GM12878 (cell line): Measurements from ENCODE around the gene FLAD1. TPM values are rescaled to one million over a fixed set of nuclear protein-coding genes. Genes with fewer than 3 reads are reported as not detected.

Source experiments
- CBFB ChIP-seq: IDR thresholded peaks from 2 replicates; pipeline ENCODE4 v1.6.1; 2016; ENCODE audit warnings: antibody characterized with exemption, low read depth
- CHD2 ChIP-seq: IDR thresholded peaks from 2 replicates; pipeline ENCODE4 v1.6.1; 2011; ENCODE audit warnings: low read depth, low read length, improper control_type of control experiment, borderline replicate concordance
- CREB1 ChIP-seq: IDR thresholded peaks from 2 replicates; pipeline ENCODE4 v1.6.1; 2012; ENCODE audit warnings: low read depth, mild to moderate bottlenecking, inconsistent platforms
- DPF2 ChIP-seq: fragments of 450-650 bp; IDR thresholded peaks from 2 replicates; pipeline ENCODE4 v1.6.1; 2017; ENCODE audit warnings: mild to moderate bottlenecking
- EZH2 ChIP-seq: IDR thresholded peaks from 2 replicates; pipeline ENCODE4 v1.6.1; 2012; ENCODE audit warnings: low read depth, mild to moderate bottlenecking, control low read depth, inconsistent platforms, low read length, borderline replicate concordance; ENCODE audit not compliant: control insufficient read depth
- HDAC2 ChIP-seq: fragments of 200-600 bp; sonication (generic); IDR thresholded peaks from 2 replicates; pipeline ENCODE4 v1.6.1; 2017
- IKZF1 ChIP-seq: fragments of 450-650 bp; conservative IDR thresholded peaks from 2 replicates; pipeline ENCODE4 v1.6.1; 2017; ENCODE audit warnings: antibody characterized with exemption, mild to moderate bottlenecking
- KDM1A ChIP-seq: fragments of 200-600 bp; sonication (generic); IDR thresholded peaks from 2 replicates; pipeline ENCODE4 v1.6.1; 2016; ENCODE audit warnings: borderline replicate concordance
- LARP7 ChIP-seq: fragments of 450-650 bp; IDR thresholded peaks from 2 replicates; pipeline ENCODE4 v1.6.1; 2017; ENCODE audit warnings: mild to moderate bottlenecking
- MAX ChIP-seq: IDR thresholded peaks from 2 replicates; pipeline ENCODE4 v1.6.1; 2012; ENCODE audit warnings: low read depth, low read length, improper control_type of control experiment
- MTA3 ChIP-seq: IDR thresholded peaks from 2 replicates; pipeline ENCODE4 v1.6.1; 2012; ENCODE audit warnings: low read length, inconsistent platforms, borderline replicate concordance
- NFIC ChIP-seq: IDR thresholded peaks from 2 replicates; pipeline ENCODE4 v1.6.1; 2012; ENCODE audit warnings: low read depth, mild to moderate bottlenecking, inconsistent platforms, low read length, moderate library complexity
- NFYB ChIP-seq: IDR thresholded peaks from 2 replicates; pipeline ENCODE4 v1.6.1; 2011; ENCODE audit warnings: low read depth, mild to moderate bottlenecking, low read length, improper control_type of control experiment, moderate library complexity; ENCODE audit not compliant: insufficient read depth
- PRDM15 ChIP-seq: fragments of 450-650 bp; formaldehyde crosslinking; IDR thresholded peaks from 2 replicates; pipeline ENCODE4 v1.4.0; 2020; ENCODE audit warnings: mild to moderate bottlenecking, moderate library complexity
- RAD21 ChIP-seq: IDR thresholded peaks from 2 replicates; pipeline ENCODE4 v1.6.1; 2011; ENCODE audit warnings: mild to moderate bottlenecking, low read depth, low read length, moderate library complexity; ENCODE audit not compliant: insufficient read depth
- RB1 ChIP-seq: fragments of 450-650 bp; formaldehyde crosslinking; IDR thresholded peaks from 2 replicates; pipeline ENCODE4 v1.6.1; 2017; ENCODE audit warnings: mild to moderate bottlenecking, borderline replicate concordance
- REST ChIP-seq: IDR thresholded peaks from 2 replicates; pipeline ENCODE4 v1.6.1; 2012; ENCODE audit warnings: mild to moderate bottlenecking, low read depth, low read length
- SUPT20H ChIP-seq: IDR thresholded peaks from 2 replicates; pipeline ENCODE4 v1.6.1; 2011; ENCODE audit warnings: low read depth, mild to moderate bottlenecking, low read length, moderate library complexity, borderline replicate concordance; ENCODE audit not compliant: control insufficient read depth
- WRNIP1 ChIP-seq: IDR thresholded peaks from 2 replicates; pipeline ENCODE4 v1.6.1; 2011; ENCODE audit warnings: low read depth, low read length, improper control_type of control experiment, borderline replicate concordance
- YY1 ChIP-seq: IDR thresholded peaks from 2 replicates; pipeline ENCODE4 v1.6.1; 2011; ENCODE audit warnings: low read depth, mild to moderate bottlenecking, low read length
- ZSCAN29 ChIP-seq: fragments of 450-650 bp; IDR thresholded peaks from 2 replicates; pipeline ENCODE4 v1.6.1; 2017; ENCODE audit warnings: mild to moderate bottlenecking, moderate library complexity
- ZZZ3 ChIP-seq: IDR thresholded peaks from 2 replicates; pipeline ENCODE4 v1.6.1; 2011; ENCODE audit warnings: low read depth; ENCODE audit not compliant: control insufficient read depth, insufficient read length
- polyA plus RNA-seq, 11 experiments: library from polyadenylated mRNA; depleted of rRNA in 4 of 11; unstranded in 6 of 11; stranded (reverse) in 5 of 11; fragments of >200 nt; fragmentation: Nextera tagmentation in 4 of 11; fragmentation: Illumina TruSeq in 1 of 11; extraction: Ambion mirVana in 4 of 11; extraction: Trizol in 1 of 11; gene quantifications; 1 replicate in 1 of 11; 2 replicates in 10 of 11; pipeline versions ENCODE4 v1.2.1 to v1.2.3, GENCODE V29; 2011 to 2016; ENCODE audit warnings: inconsistent platforms in 2 of 11, missing spikeins in 2 of 11, low read depth in 1 of 11
- total RNA-seq, 4 experiments: library from RNA; depleted of rRNA in 3 of 4; stranded (reverse); fragments of >200 nt in 3 of 4; fragmentation: Illumina TruSeq in 1 of 4; extraction: Trizol in 1 of 4; gene quantifications; 2 replicates each; pipeline versions ENCODE4 v1.2.1 to v1.2.3, GENCODE V29; 2013 to 2021

Gene FLAD1
- total and polyA plus RNA-seq, 10 of the 15 experiments (the other 5 are each of a cell fraction or from before 2014, with no cell fraction given) = 22.9 to 93.4 (median 56.6) TPM

- TF ChIP-seq REST = no peak
- TF ChIP-seq YY1 = no peak
- no peak for TF ChIP-seq ZZZ3
- no peak for TF ChIP-seq NFYB
- peak; percentile 18; the same call in 1 of the 2 replicates for TF ChIP-seq RB1
- no peak for TF ChIP-seq ZSCAN29
- TF ChIP-seq CHD2 = peak; percentile 79
- TF ChIP-seq KDM1A = no peak
- TF ChIP-seq CREB1 = no peak
- TF ChIP-seq EZH2 = no peak
- no peak for TF ChIP-seq HDAC2
- peak; percentile 81 for TF ChIP-seq IKZF1
- TF ChIP-seq LARP7 = no peak
- no peak; the same call in 1 of the 2 replicates for TF ChIP-seq MAX
- TF ChIP-seq MTA3 = no peak
- TF ChIP-seq WRNIP1 = no peak
- TF ChIP-seq PRDM15 (CRISPR knock-in tag) = no peak
- no peak for TF ChIP-seq NFIC
- no peak for TF ChIP-seq SUPT20H
- 0 out of 2 replicates have a peak, but pooled peaks have one; percentile 10 for TF ChIP-seq RAD21
- TF ChIP-seq CBFB = peak; percentile 24; the same call in 1 of the 2 replicates
- TF ChIP-seq DPF2 = no peak
Observed at GRCh38 chr1:154937085-154937987, 45.8 kb upstream of the FLAD1 start (continued).
